HepG2 (cell line): ENCODE data around the gene RPL39. TPM values are rescaled to one million over a fixed set of nuclear protein-coding genes. Genes with fewer than 3 reads are reported as not detected.
A peak's percentile ranks its signal among the peaks of the same experiment; 100 is the strongest.

Experiments
- CCAR2 ChIP-seq: fragments of 200-400 bp; formaldehyde crosslinking; optimal IDR thresholded peaks from 2 replicates; pipeline ENCODE3; 2018; ENCODE audit warnings: low read depth, mild to moderate bottlenecking, low read length, moderate library complexity
- CREM ChIP-seq, 2 experiments: sonication (generic) in 1 of 2; formaldehyde crosslinking in 1 of 2; IDR thresholded peaks; 2 replicates each; pipeline versions ENCODE4 v1.4.0 to v1.6.1; 2016 to 2020; ENCODE audit warnings: antibody characterized with exemption in 1 of 2, mild to moderate bottlenecking in 1 of 2, missing genetic modification reagents in 1 of 2
- DPF2 ChIP-seq: sonication (generic); formaldehyde crosslinking; IDR thresholded peaks from 2 replicates; pipeline ENCODE4 v1.4.0; 2020; ENCODE audit warnings: mild to moderate bottlenecking, low read depth, missing genetic modification reagents, borderline replicate concordance
- E2F1 ChIP-seq: sonication (generic); formaldehyde crosslinking; IDR thresholded peaks from 2 replicates; pipeline ENCODE4 v1.5.0; 2020; ENCODE audit warnings: missing genetic modification reagents
- MIXL1 ChIP-seq: IDR thresholded peaks from 2 replicates; pipeline ENCODE4 v1.6.1; 2016
- NFATC3 ChIP-seq: sonication (generic); formaldehyde crosslinking; IDR thresholded peaks from 2 replicates; pipeline ENCODE4 v1.5.1; 2020; ENCODE audit warnings: mild to moderate bottlenecking, missing genetic modification reagents
- PRDM10 ChIP-seq: sonication (generic); formaldehyde crosslinking; IDR thresholded peaks from 2 replicates; pipeline ENCODE4 v1.4.0; 2020; ENCODE audit warnings: low read depth, missing genetic modification reagents
- REXO4 ChIP-seq: sonication (generic); formaldehyde crosslinking; IDR thresholded peaks from 2 replicates; pipeline ENCODE4 v1.8.0; 2022; ENCODE audit warnings: missing genetic modification reagents, mild to moderate bottlenecking, borderline replicate concordance
- STAT6 ChIP-seq: sonication (generic); formaldehyde crosslinking; IDR thresholded peaks from 2 replicates; pipeline ENCODE4 v1.4.0; 2020; ENCODE audit warnings: missing genetic modification reagents, mild to moderate bottlenecking, borderline replicate concordance
- ZNF335 ChIP-seq: sonication (generic); formaldehyde crosslinking; IDR thresholded peaks from 2 replicates; pipeline ENCODE4 v1.4.0; 2020; ENCODE audit warnings: missing genetic modification reagents
- ZNF407 ChIP-seq: sonication (generic); formaldehyde crosslinking; IDR thresholded peaks from one replicate; pipeline ENCODE4 v1.5.1; 2020; ENCODE audit warnings: mild to moderate bottlenecking, missing genetic modification reagents; ENCODE audit errors: not compliant biosample characterization
- polyA plus RNA-seq, 8 experiments: library from polyadenylated mRNA; depleted of rRNA in 3 of 8; stranded (reverse) in 7 of 8; unstranded in 1 of 8; fragments of >200 nt; fragmentation: Illumina TruSeq in 4 of 8; extraction: Trizol in 4 of 8; gene quantifications; 2 replicates each; pipeline versions ENCODE4 v1.2.1 to v1.2.3, GENCODE V29; 2011 to 2016; ENCODE audit warnings: low read depth in 4 of 8, missing spikeins in 1 of 8, mixed read lengths in 1 of 8; ENCODE audit not compliant: insufficient read depth in 1 of 8
- total RNA-seq, 5 experiments: library from RNA; depleted of rRNA; stranded (reverse); fragments of >200 nt; fragmentation: Illumina TruSeq; extraction: Trizol; gene quantifications; 2 replicates each; pipeline ENCODE4 v1.2.3, GENCODE V29; 2016; ENCODE audit warnings: low read depth in 1 of 5

RPL39 gene
- total and polyA plus RNA-seq, 2 of the 13 experiments (the other 11 are each of a cell fraction or from before 2014, with no cell fraction given), result 2,312 to 3,547 TPM

GRCh38 chrX:119791437-119792231 lies at the start of gene RPL39 (continued):
- TF ChIP-seq DPF2 (no peak), NFATC3 (CRISPR knock-in tag) (no peak), PRDM10 (CRISPR knock-in tag) (no peak), STAT6 (CRISPR knock-in tag) (no peak), CREM (IDR thresholded peaks at IDR 0.05) (peak; percentile 55), CREM (CRISPR knock-in tag; IDR thresholded peaks at IDR 0.05) (no peak), MIXL1 (CRISPR knock-in tag) (no peak), ZNF335 (CRISPR knock-in tag) (no peak), E2F1 (CRISPR knock-in tag) (no peak), REXO4 (CRISPR knock-in tag) (no peak), ZNF407 (CRISPR knock-in tag) (no peak), CCAR2 (no peak)
